H1 (cell line): ENCODE data around the gene SPARC. TPM values are rescaled to one million over a fixed set of nuclear protein-coding genes. Genes with fewer than 3 reads are reported as not detected.

Experiments
- CBX5 ChIP-seq: fragments of 300-800, 300-1000 bp; sonication (generic); IDR thresholded peaks from 2 replicates; pipeline ENCODE4 v1.7.1; 2016; ENCODE audit warnings: antibody characterized with exemption, low read length, low read depth
- CBX8 ChIP-seq: fragments of 300-800, 300-1000 bp; sonication (generic); IDR thresholded peaks from 2 replicates; pipeline ENCODE4 v1.7.1; 2016; ENCODE audit warnings: low read depth, low read length, borderline replicate concordance
- CEBPB ChIP-seq: IDR thresholded peaks from 2 replicates; pipeline ENCODE4 v1.6.1; 2012; ENCODE audit warnings: low read depth, low read length
- EZH2 ChIP-seq: fragments of 200-600 bp; sonication (generic); IDR thresholded peaks from 2 replicates; pipeline ENCODE4 v1.7.1; 2012; ENCODE audit warnings: low read depth, mild to moderate bottlenecking, moderate library complexity, low read length, inconsistent platforms; ENCODE audit not compliant: severe bottlenecking
- HDAC2 ChIP-seq, 2 experiments: fragments of 300-600 bp in 1 of 2; sonication (generic) in 1 of 2; IDR thresholded peaks; 2 replicates each; pipeline ENCODE4 v1.6.1; 2011 to 2012; ENCODE audit warnings: low read depth in 2 of 2, low read length in 2 of 2, mild to moderate bottlenecking in 2 of 2, moderate library complexity in 2 of 2, borderline replicate concordance in 1 of 2, inconsistent platforms in 1 of 2
- JUN ChIP-seq: IDR thresholded peaks from 2 replicates; pipeline ENCODE4 v1.6.1; 2011; ENCODE audit warnings: low read depth, mild to moderate bottlenecking, improper control_type of control experiment, low read length
- MAFK ChIP-seq: IDR thresholded peaks from 2 replicates; pipeline ENCODE4 v1.6.1; 2012; ENCODE audit warnings: low read depth, mild to moderate bottlenecking, improper control_type of control experiment, low read length
- NRF1 ChIP-seq: IDR thresholded peaks from 2 replicates; pipeline ENCODE4 v1.6.1; 2011; ENCODE audit warnings: mild to moderate bottlenecking, low read depth, low read length, improper control_type of control experiment
- PHF8 ChIP-seq: fragments of 200-600 bp; sonication (generic); conservative IDR thresholded peaks from 2 replicates; pipeline ENCODE4 v1.7.1; 2012; ENCODE audit warnings: low read depth, mild to moderate bottlenecking, inconsistent platforms, low read length, moderate library complexity
- POU5F1 ChIP-seq: IDR thresholded peaks from 2 replicates; pipeline ENCODE4 v1.6.1; 2011; ENCODE audit warnings: low read depth, mild to moderate bottlenecking, low read length, moderate library complexity
- RAD21 ChIP-seq, 2 experiments: IDR thresholded peaks in 1 of 2; conservative IDR thresholded peaks in 1 of 2; 2 replicates each; pipeline ENCODE4 v1.6.1; 2011; ENCODE audit warnings: low read depth in 2 of 2, low read length in 2 of 2, improper control_type of control experiment in 1 of 2, inconsistent platforms in 1 of 2, mild to moderate bottlenecking in 1 of 2, moderate library complexity in 1 of 2
- SIN3A ChIP-seq, 2 experiments: IDR thresholded peaks in 1 of 2; conservative IDR thresholded peaks in 1 of 2; 2 replicates each; pipeline ENCODE4 v1.6.1; 2011 to 2012; ENCODE audit warnings: low read length in 2 of 2, improper control_type of control experiment in 1 of 2, low read depth in 1 of 2, mild to moderate bottlenecking in 1 of 2
- SIX5 ChIP-seq: IDR thresholded peaks from 2 replicates; pipeline ENCODE4 v1.6.1; 2011; ENCODE audit warnings: mild to moderate bottlenecking, low read depth, low read length
- TCF12 ChIP-seq: IDR thresholded peaks from 2 replicates; pipeline ENCODE4 v1.6.1; 2011; ENCODE audit warnings: low read depth, mild to moderate bottlenecking, low read length
- polyA plus RNA-seq, 7 experiments: library from polyadenylated mRNA; depleted of rRNA in 3 of 7; stranded (reverse) in 5 of 7; unstranded in 2 of 7; fragments of >200 nt in 5 of 7; fragments of 200-250 nt in 2 of 7; gene quantifications; 1 replicate in 5 of 7; 2 replicates in 1 of 7; 4 replicates in 1 of 7; pipeline versions ENCODE4 v1.2.1 to v1.2.3, GENCODE V29; 2011 to 2013; ENCODE audit warnings: missing spikeins in 2 of 7, mixed read lengths in 2 of 7
- total RNA-seq: library from RNA; stranded (reverse); fragmentation: NEBNext Ultra II Directional; extraction: Animal tissue kit (Norgen Biotek cat#: 25700); gene quantifications from 2 replicates; pipeline ENCODE4 v1.2.1, GENCODE V29; 2021
- TF ChIP-seq, protein P1 (sequence below): IDR thresholded peaks from 2 replicates; pipeline ENCODE4 v1.6.1; 2012; ENCODE audit warnings: low read length, inconsistent platforms

The SPARC gene
- total and polyA plus RNA-seq, 2 of the 8 experiments (the other 6 are each of a cell fraction or from before 2014, with no cell fraction given) = 375 to 438 TPM

DNA sequence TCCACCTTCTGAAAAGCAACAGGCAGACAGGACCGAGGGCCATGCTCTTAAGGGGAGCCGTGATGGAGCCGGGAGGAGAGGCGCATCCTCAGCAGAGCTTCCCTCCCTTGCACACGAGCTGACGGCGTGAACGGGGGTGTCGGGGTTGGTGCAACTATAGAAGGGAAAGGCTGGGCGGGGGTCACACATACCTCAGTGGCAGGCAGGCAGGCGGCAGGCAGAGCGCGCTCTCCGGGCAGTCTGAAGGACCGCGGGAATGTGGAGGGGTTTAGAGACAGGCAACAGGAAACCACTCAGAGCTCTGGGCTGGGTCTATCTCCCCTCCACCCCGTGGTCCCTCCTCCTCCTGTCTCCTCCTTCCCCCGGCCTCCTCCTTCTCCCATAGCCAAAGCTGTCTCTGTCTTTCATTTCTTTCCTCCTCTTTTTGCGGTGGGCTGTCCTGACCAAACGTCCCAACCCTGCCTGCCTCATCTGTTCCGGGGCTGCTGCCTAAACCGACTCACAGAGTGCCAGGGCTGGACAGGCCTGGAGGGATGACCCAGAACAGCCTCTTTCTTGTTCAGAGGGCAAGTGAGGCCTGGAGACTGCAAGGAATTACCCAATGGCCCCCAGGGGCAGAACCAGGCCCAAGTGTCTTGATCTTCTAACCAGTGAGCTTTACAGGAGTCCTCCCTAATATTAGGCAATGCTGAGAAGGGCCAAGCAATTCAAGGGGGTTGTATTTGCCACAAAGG lies at the start of gene SPARC (continued):
- TF ChIP-seq CEBPB (no peak), CBX8 (no peak), EZH2 (no peak), TCF12 (no peak), JUN (no peak), RAD21 (IDR thresholded peaks at IDR 0.05 in 1 of 2, conservative IDR thresholded peaks at IDR 0.05 in 1 of 2; ENCODE audit: low read depth in 2 of 2, low read length in 2 of 2) (no peak; a peak in 1 of 4 replicates), CBX5 (no peak), SIX5 (no peak), MAFK (no peak), NRF1 (no peak), HDAC2 (IDR thresholded peaks at IDR 0.05; ENCODE audit: borderline replicate concordance in 1 of 2, low read depth in 2 of 2, low read length in 2 of 2) (no peak), SIN3A (conservative IDR thresholded peaks at IDR 0.05 in 1 of 2, IDR thresholded peaks at IDR 0.05 in 1 of 2; ENCODE audit: low read depth in 1 of 2, low read length in 2 of 2) (peak in 1 of 2 experiments; percentile 80; a peak in 2 of 4 replicates), PHF8 (peak; percentile 53), POU5F1 (no peak)
- TF ChIP-seq, protein P1, sequence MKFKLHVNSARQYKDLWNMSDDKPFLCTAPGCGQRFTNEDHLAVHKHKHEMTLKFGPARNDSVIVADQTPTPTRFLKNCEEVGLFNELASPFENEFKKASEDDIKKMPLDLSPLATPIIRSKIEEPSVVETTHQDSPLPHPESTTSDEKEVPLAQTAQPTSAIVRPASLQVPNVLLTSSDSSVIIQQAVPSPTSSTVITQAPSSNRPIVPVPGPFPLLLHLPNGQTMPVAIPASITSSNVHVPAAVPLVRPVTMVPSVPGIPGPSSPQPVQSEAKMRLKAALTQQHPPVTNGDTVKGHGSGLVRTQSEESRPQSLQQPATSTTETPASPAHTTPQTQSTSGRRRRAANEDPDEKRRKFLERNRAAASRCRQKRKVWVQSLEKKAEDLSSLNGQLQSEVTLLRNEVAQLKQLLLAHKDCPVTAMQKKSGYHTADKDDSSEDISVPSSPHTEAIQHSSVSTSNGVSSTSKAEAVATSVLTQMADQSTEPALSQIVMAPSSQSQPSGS = no peak
